ENCODE measurements around the gene RGMA. TPM values are rescaled to one million over a fixed set of nuclear protein-coding genes. Genes with fewer than 3 reads are reported as not detected.

The RGMA gene
- total and polyA plus RNA-seq, 2 of the 8 experiments (the other 6 are each of a cell fraction or from before 2014, with no cell fraction given), result 19.9 to 39.8 TPM

- POLR2A ChIA-PET (ENCODE audit: partially characterized antibody), result interaction anchor here (0.8 to 1.3 kb wide), 3 partner anchors 15 to 61 kb away, joined by 3 to 5 read pairs (median 3); no protein-coding TSS in a partner anchor
- Histone ChIP-seq H3K79me2 (ENCODE audit: control insufficient read depth in 1 of 2, insufficient read depth in 2 of 2, low read length in 2 of 2) (0 out of 4 replicates have a peak, but pooled peaks cover 0 to 2% of the 10 kb centered on the region in 2 experiments), H2AK5ac (ENCODE audit: low read depth, low read length) (no peak overlapping the region), H3K4me3 (ENCODE audit: extremely low read depth in 1 of 4, insufficient read depth in 2 of 4, low read depth in 3 of 4, low read length in 4 of 4) (no peak overlapping the region), H2AFZ (ENCODE audit: low read length) (no peak overlapping the region), H3K36me3 (ENCODE audit: control insufficient read depth in 2 of 4, insufficient read depth in 4 of 4, low read length in 3 of 4) (peaks cover 32 to 94% (median 77%) of the 10 kb centered on the region in 4 experiments), H4K91ac (replicated peaks; ENCODE audit: insufficient read length, low read length) (no peak overlapping the region), H3K56ac (replicated peaks; ENCODE audit: insufficient read length, low read depth, low read length) (no peak overlapping the region), H3K9me3 (ENCODE audit: insufficient read depth in 2 of 2, low read depth in 1 of 2, low read length in 1 of 2) (no peaks in the 10 kb centered on the region), H2BK12ac (ENCODE audit: low read depth, low read length) (no peak overlapping the region), H3K27ac (ENCODE audit: low read depth, low read length) (no peak overlapping the region), H3K79me1 (ENCODE audit: low read depth, low read length) (no peaks in the 10 kb centered on the region), H4K5ac (ENCODE audit: insufficient read length, low read depth, low read length) (no peak overlapping the region), H4K20me1 (replicated peaks in 1 of 2; ENCODE audit: control insufficient read depth in 1 of 2, insufficient read depth in 2 of 2, low read length in 2 of 2) (peaks cover 0 to 2% of the 10 kb centered on the region in 2 experiments), H3K14ac (ENCODE audit: insufficient read length) (no peak overlapping the region), H3K27me3 (replicated peaks in 1 of 4; ENCODE audit: control insufficient read depth in 3 of 4, extremely low read depth in 1 of 4, insufficient read depth in 3 of 4, low read length in 3 of 4) (no peaks in the 10 kb centered on the region), H3K4me1 (replicated peaks in 1 of 4; ENCODE audit: control insufficient read depth in 3 of 4, insufficient read depth in 4 of 4, low read length in 3 of 4) (no peaks in the 10 kb centered on the region), H2BK15ac (ENCODE audit: low read length) (no peak overlapping the region), H3K23me2 (ENCODE audit: low read depth, low read length) (no peaks in the 10 kb centered on the region), H2BK20ac (ENCODE audit: low read length) (no peak overlapping the region), H3K4me2 (ENCODE audit: insufficient read depth in 1 of 2, low read depth in 2 of 2, low read length in 2 of 2) (no peak overlapping the region), H2BK5ac (ENCODE audit: low read depth, low read length) (no peak overlapping the region), H2BK120ac (replicated peaks; ENCODE audit: low read depth, low read length) (no peak overlapping the region), H3K4ac (replicated peaks; ENCODE audit: insufficient read length, low read depth, low read length) (no peak overlapping the region), H3K18ac (ENCODE audit: extremely low read depth, low read length) (no peak overlapping the region), H3K23ac (ENCODE audit: insufficient read length) (no peak overlapping the region), H4K8ac (ENCODE audit: extremely low read depth, insufficient read depth, low read length) (no peak overlapping the region; the same call in 1 of the 2 replicates), H3K9ac (replicated peaks in 1 of 4; ENCODE audit: extremely low read depth in 1 of 4, low read depth in 3 of 4, low read length in 3 of 4) (no peak overlapping the region)
- 94% methylated on average over 6 of the region's 6 CpGs; no CpG with 5 or more reads in 1 of the 2 experiments for WGBS, 2 experiments (ENCODE audit: extremely low coverage in 1 of 2, insufficient coverage in 1 of 2, insufficient read length in 1 of 2, insufficient replicate concordance in 2 of 2, low coverage in 1 of 2, low lambda C conversion rate in 2 of 2, missing lambda C conversion rate in 1 of 2)
- CTCF ChIA-PET (ENCODE audit: partially characterized antibody), result interaction anchor here (1.0 kb wide), 1 partner anchor 69 kb away, joined by 3 read pairs; no protein-coding TSS in a partner anchor
- no peak for DNase-seq (ENCODE audit: low read depth in 1 of 2, low spot score in 2 of 2)
- no peak for TF ChIP-seq TCF12 (IDR thresholded peaks at IDR 0.05; ENCODE audit: low read depth, low read length)
- TF ChIP-seq PHF8 (conservative IDR thresholded peaks at IDR 0.05; ENCODE audit: low read depth, low read length), result no peak
- no peak for TF ChIP-seq KDM1A (IDR thresholded peaks at IDR 0.05; ENCODE audit: borderline replicate concordance, low read length)
- TF ChIP-seq GABPA (IDR thresholded peaks at IDR 0.05; ENCODE audit: borderline replicate concordance, insufficient read depth, low read length), result no peak
- TF ChIP-seq RNF2 (IDR thresholded peaks at IDR 0.05; ENCODE audit: borderline replicate concordance, low read depth, low read length, missing control alignments, poor library complexity, severe bottlenecking), result no peak
- no peak for TF ChIP-seq EGR1 (IDR thresholded peaks at IDR 0.05; ENCODE audit: borderline replicate concordance, low read depth, low read length)
- no peak for TF ChIP-seq BCL11A (IDR thresholded peaks at IDR 0.05; ENCODE audit: low read depth in 2 of 2, low read length in 2 of 2)
- TF ChIP-seq TAF1 (IDR thresholded peaks at IDR 0.05; ENCODE audit: low read depth, low read length), result no peak
- TF ChIP-seq SAP30 (IDR thresholded peaks at IDR 0.05; ENCODE audit: insufficient read depth, insufficient replicate concordance, low read length), result no peak
- no peak for FAIRE-seq
Observed at GRCh38 chr15:92997821-92998220, 91.2 kb downstream of the RGMA start.

All from H1 (cell line).